ENCODE results near the gene STT3A. TPM values are rescaled to one million over a fixed set of nuclear protein-coding genes. Genes with fewer than 3 reads are reported as not detected.
"Not testable (repeated sequence)": the region's sequence is repeated elsewhere in the genome, so short reads cannot be mapped to it uniquely, and the experiment has no call there.

The STT3A gene
- total RNA-seq (2014; rRNA removed; shearing (Covaris generic); ENCODE audit: low replicate concordance): 34.1 and 52.5 TPM in 2 replicates

DNA sequence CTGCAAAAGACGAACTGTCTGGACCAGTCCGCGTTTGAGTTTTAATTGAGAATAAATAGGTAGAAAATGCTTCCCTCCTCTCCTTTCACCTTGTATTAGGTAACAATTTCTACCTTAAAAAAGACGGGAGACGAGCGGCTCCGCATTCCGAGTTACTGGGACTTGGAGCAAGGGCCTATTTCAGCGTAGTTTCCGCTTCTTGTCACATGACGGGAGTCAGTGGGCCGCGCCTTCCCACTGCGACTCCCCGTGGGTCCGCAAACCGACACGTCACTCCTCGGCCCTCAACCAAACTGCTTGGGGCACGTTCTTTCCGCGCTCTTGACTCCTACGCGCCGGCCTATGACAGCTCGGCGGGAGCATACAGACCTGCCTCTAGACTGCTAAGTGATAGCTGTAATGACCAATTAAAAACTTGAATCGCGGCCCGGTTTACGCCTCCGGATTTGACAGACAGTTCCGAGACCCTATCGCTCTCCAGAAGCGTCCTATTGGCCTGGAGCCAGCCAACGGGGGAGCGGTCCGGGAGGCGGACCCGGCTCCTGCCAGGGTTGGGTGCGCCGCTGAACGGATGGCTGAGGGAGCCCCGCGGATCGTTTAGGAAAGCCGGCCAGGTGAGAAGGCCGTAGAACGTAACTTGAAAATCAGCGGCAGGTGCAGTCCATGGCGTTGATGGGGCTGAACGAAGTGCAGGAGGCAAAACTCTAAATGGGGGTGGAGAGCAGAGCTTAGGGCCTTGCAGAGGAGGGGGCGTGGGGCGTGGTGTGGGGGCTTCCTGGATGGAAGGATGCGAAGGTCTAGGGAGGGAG lies at the start of gene STT3A:
TSS of gene STT3A (plus strand) at position 548 of the 809 bp plus-strand sequence. CDS start 3,064 bp downstream, outside the sequence.
- peak; percentile 95 for DNase-seq (ENCODE audit: low read depth)
- in situ Hi-C loops (cut with HindIII; ENCODE audit: low pct_unique_long_range_greater_than_20kb, low sequenced_read_pairs): no loop called here

DNA sequence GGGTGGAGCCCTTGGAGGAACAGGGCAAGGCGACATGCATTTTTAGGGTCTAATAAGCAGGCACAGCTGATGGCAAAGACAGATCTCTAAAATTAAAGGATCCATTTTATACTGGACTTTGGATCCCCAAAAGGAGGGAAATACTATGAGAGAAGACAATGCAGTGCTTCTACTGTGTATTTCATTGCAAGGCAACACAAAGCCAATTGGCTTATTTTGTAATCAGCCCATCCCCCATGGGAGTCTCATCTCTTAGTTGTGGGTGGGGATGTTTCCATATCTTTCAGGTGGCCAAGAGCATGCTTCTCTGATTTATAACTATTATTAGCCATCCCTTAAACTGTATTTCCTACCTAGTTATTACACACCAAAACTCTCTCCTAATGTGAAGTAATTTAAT lies 41.9 kb upstream of the STT3A start:
- DNase-seq (ENCODE audit: low read depth): no peak
- in situ Hi-C loops (cut with HindIII; ENCODE audit: low pct_unique_long_range_greater_than_20kb, low sequenced_read_pairs): no loop called here

DNA sequence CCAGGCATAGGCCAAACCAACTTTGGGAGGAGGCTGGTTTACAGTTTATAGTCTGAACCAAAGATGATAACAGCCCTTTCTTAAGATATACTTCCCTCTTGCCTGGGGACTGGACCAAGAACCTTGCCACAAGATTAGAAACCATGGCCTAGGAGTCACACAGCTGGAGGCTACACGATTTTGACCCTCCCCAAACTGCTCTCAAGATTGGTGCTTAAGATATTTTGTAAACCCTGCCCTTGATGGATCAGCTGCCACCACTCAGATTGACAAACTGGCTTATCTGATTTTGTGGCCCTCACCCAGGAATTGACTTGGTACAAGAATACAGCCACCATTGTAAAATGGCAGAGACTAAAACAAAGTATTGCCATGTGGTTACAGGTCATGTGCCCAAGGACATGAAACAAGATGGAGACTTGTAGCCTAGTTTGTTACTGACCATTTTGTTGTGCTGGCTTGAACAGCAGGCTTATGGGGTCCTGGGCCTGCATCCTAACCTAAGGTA lies 40.8 kb upstream of the STT3A start:
- in situ Hi-C loops (cut with HindIII; ENCODE audit: low pct_unique_long_range_greater_than_20kb, low sequenced_read_pairs): no loop called here
- DNase-seq (ENCODE audit: low read depth): no peak

DNA sequence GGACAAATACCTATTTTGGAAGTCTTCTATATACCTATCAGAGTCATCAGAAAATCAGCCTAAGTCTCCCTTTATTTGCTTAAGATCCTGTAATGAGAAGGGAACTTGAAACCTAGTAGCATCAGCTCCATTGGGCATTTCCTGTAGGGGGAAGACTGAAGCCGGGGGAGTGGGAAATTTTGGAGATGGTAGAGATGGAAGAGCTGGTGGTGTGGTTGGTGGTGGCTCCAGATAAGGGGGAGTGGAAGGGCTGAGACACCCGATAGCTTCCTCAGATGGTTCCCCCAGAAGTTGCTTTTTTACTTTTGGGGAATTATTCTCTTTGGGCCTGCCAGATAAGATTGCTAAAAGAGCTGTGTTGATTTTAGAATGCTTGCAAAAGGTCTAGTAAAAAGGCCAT lies 39.7 kb upstream of the STT3A start:
- DNase-seq (ENCODE audit: low read depth): no peak
- in situ Hi-C loops (cut with HindIII; ENCODE audit: low pct_unique_long_range_greater_than_20kb, low sequenced_read_pairs): no loop called here

DNA sequence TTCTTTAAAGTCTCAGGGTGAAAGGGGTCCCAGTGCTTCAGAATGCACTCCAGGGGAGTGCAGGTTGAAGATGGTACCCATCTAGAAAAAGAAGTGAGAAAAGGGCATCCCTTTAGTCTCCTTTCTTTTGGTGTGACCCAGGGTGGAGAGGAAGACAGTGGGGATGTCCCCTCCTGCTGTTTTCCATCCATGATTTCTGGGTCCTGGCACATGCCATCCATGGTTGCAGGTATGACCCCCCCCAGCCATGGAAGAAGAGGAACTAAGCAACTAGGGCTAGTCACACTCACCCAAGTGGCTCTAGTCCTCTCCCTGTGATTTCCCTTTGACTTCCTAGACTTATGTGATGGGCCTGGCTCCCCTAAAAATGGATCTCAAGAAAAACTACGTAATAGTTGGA lies 39.3 kb upstream of the STT3A start:
- DNase-seq (ENCODE audit: low read depth): no peak
- in situ Hi-C loops (cut with HindIII; ENCODE audit: low pct_unique_long_range_greater_than_20kb, low sequenced_read_pairs): no loop called here

DNA sequence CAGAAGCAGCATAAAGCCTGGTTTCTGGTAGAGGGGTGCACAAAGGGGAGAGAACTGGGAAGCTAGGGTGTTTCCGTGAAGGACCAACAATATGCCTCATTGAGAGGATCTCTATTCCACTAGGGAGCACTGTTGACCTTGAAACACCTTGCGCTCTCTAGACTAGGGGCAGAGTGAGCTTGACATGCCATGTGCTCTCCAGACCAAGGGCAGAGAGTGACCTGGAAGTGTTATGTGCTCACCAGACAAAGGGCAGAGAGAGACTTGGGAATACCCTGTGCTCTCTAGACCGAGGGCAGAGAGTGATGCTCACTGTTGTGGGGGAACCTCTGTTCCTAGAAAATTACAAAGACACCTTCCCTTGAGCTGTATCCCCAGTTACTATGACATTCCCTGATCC lies 38.6 kb upstream of the STT3A start:
- no peak for DNase-seq (ENCODE audit: low read depth)
- in situ Hi-C loops (cut with HindIII; ENCODE audit: low pct_unique_long_range_greater_than_20kb, low sequenced_read_pairs): no loop called here

DNA sequence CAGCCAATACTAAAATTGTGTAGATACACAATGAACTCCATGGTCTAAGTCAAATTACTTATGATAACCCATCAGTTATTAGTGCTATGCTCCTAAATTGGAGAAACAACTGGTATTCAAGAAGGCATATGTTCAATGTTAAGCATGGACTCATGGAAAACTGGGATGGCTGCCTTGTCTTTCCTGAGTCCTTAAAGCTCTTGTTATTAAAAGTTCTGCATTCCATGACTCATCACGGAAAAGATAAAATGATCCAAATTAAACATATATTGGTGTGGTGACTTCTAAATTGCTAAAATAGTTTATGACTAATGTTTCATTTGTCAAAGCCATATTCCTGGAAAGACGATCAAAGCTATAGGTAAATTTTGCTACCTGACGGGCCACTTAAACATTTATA lies 32.8 kb upstream of the STT3A start:
- in situ Hi-C loops (cut with HindIII; ENCODE audit: low pct_unique_long_range_greater_than_20kb, low sequenced_read_pairs): no loop called here
- no peak for DNase-seq (ENCODE audit: low read depth)

DNA sequence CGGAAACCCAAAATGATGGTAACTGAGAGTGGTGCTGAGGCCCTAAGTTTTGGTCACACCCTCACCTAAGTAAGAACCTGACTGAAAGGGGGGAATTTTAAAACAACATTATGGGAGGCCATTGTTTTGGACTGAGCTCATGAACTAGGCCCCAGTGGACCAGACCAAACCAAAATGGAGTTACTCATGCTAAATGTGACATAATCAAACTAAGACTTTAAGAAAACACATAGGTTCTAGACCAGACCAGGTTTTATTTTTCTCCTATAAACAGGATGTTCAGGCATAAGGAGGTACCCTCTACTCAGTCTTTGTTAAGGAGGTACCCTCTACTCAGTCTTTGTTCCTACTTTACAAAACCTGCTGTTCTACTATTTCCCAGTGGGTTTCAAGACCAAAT lies 30.7 kb upstream of the STT3A start:
- no peak for DNase-seq (ENCODE audit: low read depth)
- in situ Hi-C loops (cut with HindIII; ENCODE audit: low pct_unique_long_range_greater_than_20kb, low sequenced_read_pairs): no loop called here

DNA sequence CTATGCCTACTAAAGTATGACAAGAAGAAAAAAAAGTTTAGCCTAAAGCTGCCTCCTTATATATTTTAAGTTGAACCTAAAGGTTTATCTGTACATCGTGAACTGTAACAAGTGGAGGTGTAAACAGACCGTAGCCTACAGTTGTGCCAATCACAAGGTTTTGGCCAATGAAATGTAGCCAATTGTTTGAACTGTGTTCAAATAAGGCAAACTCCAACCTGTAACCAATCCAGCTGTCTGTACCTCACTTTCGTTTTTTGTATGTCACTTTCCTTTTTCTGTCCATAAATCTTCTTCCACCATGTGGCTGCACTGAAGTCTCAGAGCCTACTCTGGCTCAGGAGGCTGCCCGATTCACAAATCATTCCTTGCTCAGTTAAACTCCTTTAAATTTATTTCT lies 30.2 kb upstream of the STT3A start:
- in situ Hi-C loops (cut with HindIII; ENCODE audit: low pct_unique_long_range_greater_than_20kb, low sequenced_read_pairs): no loop called here
- no peak for DNase-seq (ENCODE audit: low read depth)

DNA sequence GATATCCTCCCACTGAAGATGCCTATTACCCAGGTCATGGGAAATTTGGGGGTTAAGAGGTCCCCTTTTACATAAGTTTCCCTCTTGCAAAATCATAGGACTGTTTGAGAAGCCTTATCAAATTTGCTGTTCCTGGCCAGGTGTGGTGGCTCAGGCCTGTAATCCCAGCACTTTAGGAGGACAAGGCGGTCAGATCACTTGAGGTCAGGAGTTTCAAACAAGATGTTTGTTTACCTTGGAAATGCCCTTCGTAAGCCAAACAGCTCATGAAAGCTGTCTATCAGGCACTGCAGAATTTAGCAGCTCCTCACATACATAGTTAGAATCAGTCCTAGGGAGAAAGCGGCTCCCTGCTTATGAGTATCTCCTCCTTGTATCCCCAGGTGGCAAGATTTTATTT lies 28.3 kb upstream of the STT3A start:
- DNase-seq (ENCODE audit: low read depth): no peak
- in situ Hi-C loops (cut with HindIII; ENCODE audit: low pct_unique_long_range_greater_than_20kb, low sequenced_read_pairs): no loop called here

DNA sequence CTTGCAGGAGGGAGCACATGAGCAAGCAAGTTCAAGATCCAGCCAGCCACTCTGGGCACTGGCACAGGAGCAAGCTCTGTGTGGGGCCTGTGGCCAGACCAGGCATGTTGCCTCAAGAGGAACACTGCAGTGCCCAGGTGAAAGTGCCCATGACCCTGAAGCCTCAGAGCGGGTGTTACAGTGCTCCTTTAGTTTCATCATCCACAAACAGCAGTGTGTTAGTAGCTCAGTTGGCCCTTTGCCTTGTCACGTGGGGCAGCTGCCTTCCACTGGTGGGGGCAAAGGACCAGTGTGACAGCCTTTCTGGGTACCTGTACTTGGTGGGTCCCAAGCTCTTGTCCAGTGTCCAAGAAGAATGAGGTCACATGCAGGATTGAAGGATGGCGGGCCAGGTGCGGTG lies 26.4 kb upstream of the STT3A start:
- DNase-seq (ENCODE audit: low read depth): no peak
- in situ Hi-C loops (cut with HindIII; ENCODE audit: low pct_unique_long_range_greater_than_20kb, low sequenced_read_pairs): no loop called here

DNA sequence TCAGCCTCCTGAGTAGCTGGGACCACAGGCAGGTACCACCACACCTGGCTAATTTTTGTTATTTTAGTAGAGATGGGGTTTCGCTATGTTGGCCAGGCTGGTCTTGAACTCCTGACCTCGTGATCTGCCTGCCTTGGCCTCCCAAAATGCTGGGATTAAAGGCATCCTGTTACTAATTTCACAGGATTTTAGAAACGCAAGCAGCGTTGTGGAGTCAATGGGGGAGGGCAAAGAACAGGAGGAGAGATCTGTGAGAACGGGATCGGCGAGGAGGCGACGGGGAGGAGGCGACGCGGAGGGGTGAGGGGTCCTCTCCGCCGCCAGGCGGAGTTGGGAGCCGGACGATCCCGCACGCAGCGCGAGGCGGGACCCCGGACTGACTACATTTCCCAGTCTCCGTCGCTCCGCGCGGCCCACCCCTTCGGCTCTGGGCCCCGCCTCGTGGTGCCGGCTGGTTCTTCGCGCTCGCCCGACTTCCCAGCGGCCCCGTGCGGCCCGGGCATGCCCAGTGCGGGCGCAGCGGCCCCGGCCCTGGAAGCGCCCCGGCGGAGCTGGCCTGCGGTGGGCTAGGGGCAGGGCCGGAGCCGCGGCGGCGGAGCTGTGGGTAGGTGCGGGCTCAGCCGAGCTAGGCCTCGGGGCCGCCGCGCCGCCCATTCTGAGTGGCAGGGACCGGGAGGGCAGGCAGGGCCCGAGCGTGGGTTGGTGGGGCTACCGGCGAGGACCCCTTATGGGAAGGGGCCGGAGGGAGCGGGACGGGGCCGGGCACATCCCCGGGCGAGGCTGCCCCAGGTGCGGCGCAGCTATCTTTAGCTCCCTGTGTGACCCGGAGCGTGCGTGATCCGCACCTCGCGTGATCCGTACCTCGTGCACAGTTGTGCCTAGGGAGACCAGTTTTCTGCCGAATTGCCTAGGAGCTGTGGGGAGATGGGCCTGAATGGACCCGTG lies 23.4 kb upstream of the STT3A start, which contains the start of gene EI24:
TSS of gene EI24 (plus strand) at position 508 of the 945 bp plus-strand sequence. CDS start 3,051 bp downstream, outside the sequence.
- in situ Hi-C loops (cut with HindIII; ENCODE audit: low pct_unique_long_range_greater_than_20kb, low sequenced_read_pairs): no loop called here
- DNase-seq (ENCODE audit: low read depth): peak; percentile 75

DNA sequence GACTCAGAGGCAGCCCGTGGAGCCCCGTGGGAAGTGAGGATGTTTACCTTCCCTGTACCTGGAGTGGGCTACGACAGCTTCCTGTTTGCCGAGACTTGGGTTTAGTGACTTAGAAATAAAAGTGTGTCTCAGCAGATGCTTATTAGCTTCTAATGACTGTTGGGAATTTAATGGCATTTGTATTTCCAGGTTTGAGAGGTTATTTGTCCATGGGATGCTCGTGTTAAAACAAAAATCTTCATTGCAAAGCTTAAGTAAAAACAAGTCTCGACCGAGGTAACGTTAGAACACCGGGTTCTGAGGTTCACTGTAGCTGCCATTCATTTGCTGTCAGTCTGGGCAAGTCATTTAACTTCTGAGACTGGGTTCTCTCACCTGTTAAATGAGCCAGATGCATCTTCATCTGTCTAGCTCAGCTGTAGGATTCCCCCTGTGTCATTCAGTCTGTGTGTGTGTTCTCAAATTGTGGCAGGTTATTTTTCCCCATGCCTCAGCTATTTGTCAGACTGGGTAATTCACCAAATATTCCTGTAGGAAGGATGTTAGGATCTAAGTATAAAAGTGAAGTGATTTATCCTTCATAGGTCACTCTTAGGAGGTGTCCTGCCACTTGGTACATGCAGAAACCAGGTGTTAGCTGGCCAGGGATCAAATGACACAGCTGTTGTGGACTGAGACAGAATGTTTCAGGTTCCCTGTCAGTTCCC lies 22.6 kb upstream of the STT3A start:
- in situ Hi-C loops (cut with HindIII; ENCODE audit: low pct_unique_long_range_greater_than_20kb, low sequenced_read_pairs): no loop called here
- no peak for DNase-seq (ENCODE audit: low read depth)

DNA sequence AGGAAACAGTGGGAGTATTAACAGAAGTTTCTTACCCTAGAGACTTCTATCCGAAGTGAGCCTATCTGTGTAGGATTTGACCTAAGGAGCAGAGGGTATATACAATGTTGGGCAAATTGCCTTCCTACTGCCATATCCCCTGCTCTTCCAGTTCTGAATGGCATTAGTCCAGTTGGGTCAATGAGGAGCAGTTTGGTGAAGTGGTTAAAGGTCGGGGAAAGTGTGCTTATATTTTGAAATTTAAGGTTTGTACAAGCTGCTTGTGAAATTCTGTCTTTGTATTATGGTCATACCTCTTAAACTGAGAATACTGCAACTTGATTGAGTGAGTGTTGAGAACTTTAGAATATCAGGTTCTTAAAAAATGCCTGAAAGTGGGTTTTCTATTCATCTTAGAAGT lies 21.7 kb upstream of the STT3A start:
- DNase-seq (ENCODE audit: low read depth): no peak
- in situ Hi-C loops (cut with HindIII; ENCODE audit: low pct_unique_long_range_greater_than_20kb, low sequenced_read_pairs): no loop called here

DNA sequence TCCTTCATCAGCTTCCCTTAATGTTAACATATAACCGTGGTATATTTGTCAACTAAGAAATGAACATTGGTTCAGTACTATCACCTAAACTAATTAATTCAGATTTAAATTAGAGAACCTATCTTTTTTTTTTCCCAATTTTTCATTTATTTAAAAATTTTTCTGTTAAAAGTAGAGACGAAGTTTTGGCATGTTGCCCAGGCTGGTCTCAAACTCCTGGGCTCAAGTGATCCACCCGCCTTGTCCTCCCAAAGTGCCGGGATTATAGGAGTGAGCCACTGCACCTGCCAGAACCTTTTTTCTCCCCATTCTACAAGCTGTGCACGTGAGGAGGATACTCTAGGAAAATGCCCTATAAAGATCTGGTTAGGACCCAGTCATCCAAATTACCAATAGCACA lies 19.7 kb upstream of the STT3A start:
- no peak for DNase-seq (ENCODE audit: low read depth)
- in situ Hi-C loops (cut with HindIII; ENCODE audit: low pct_unique_long_range_greater_than_20kb, low sequenced_read_pairs): no loop called here

DNA sequence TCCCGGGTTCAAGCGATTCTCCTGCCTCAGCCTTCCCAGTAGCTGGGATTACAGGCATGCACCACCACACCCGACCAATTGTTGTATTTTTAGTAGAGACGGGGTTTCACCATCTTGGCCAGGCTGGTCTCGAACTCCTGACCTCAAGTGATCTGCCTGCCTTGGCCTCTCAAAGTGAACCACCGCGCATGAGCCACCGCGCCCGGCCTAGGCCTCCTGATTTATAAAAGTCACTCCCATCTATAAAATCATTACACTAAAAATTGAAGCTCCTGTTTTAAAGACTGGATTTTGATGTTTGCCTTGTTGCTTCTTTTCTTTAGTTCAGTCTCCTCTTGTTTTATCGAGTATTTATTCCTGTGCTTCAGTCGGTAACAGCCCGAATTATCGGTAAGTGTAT lies 15.5 kb upstream of the STT3A start:
- not testable (repeated sequence) for DNase-seq (ENCODE audit: low read depth)

DNA sequence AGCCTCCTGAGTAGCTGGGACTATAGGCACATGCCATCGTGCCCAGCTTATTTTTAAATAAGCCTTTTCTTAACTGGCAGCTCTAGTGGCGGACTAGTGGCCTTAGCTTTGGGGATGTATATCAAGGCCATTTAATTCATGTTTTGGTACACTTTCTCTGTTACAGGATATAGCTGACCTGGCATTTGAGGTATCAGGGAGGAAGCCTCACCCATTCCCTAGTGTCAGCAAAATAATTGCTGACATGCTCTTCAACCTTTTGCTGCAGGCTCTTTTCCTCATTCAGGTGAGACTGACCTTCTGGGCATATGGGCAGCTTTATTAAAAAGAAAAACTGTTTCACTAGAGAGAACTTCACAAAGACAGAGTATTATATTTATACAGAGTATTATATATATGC lies 13.9 kb upstream of the STT3A start:
- no peak for DNase-seq (ENCODE audit: low read depth)
- in situ Hi-C loops (cut with HindIII; ENCODE audit: low pct_unique_long_range_greater_than_20kb, low sequenced_read_pairs): no loop called here

More for the DNA sequence above, 15.5 kb upstream of the STT3A start:
- in situ Hi-C loops (cut with HindIII; ENCODE audit: low pct_unique_long_range_greater_than_20kb, low sequenced_read_pairs): not testable (repeated sequence)

DNA sequence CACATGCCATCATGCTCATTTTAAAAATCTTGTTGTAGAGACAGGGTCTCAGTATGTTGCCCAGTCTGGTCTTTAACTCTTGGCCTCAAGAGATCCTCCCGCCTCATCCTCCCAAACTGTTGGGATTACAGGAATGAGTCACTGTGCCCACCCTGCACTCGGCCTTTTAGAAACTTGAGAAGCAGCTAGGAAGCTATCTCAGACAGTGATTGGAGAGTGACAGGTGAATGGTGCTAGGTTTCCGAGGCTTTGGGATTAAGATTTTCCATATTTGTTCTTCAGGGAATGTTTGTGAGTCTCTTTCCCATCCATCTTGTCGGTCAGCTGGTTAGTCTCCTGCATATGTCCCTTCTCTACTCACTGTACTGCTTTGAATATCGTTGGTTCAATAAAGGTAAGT lies 12.8 kb upstream of the STT3A start:
- in situ Hi-C loops (cut with HindIII; ENCODE audit: low pct_unique_long_range_greater_than_20kb, low sequenced_read_pairs): no loop called here
- DNase-seq (ENCODE audit: low read depth): no peak

All from Caki2 (cell line).